Memory B cell (primary cell): ENCODE measurements around the gene TRIM66.
A peak's percentile ranks its signal among the peaks of the same experiment; 100 is the strongest.

Source experiments
- ATAC-seq: fragments of 150-1000 bp; cut with Tn5 transposase; 2 replicates; pipeline ENCODE4 v1.10.0; 2021; ENCODE audit warnings: low read depth, mild to moderate bottlenecking, moderate library complexity
- DNase-seq, 2 donors: peaks; one replicate each; pipeline ENCODE4 v3.0.0; 2022; ENCODE audit warnings: low spot score in 2 of 2
- H3K27ac Mint-ChIP-seq: one replicate; pipeline ENCODE4 v1.8.0; 2022; ENCODE audit warnings: mild to moderate bottlenecking, moderate library complexity, mixed read lengths
- H3K27me3 Mint-ChIP-seq: one replicate; pipeline ENCODE4 v1.8.0; 2022; ENCODE audit warnings: mixed read lengths
- H3K36me3 Mint-ChIP-seq: one replicate; pipeline ENCODE4 v1.8.0; 2022; ENCODE audit warnings: mild to moderate bottlenecking, mixed read lengths
- H3K4me1 Mint-ChIP-seq: one replicate; pipeline ENCODE4 v1.8.0; 2022; ENCODE audit warnings: mixed read lengths
- H3K4me3 Mint-ChIP-seq: one replicate; pipeline ENCODE4 v1.8.0; 2022; ENCODE audit warnings: mild to moderate bottlenecking, moderate library complexity, mixed read lengths
- H3K9me3 Mint-ChIP-seq: one replicate; pipeline ENCODE4 v1.8.0; 2022; ENCODE audit warnings: mixed read lengths

The TRIM66 gene

GRCh38 chr11:8720868-8721608 is 38.6 kb upstream of the TRIM66 start:
- no peak for ATAC-seq
- H3K27me3 Mint-ChIP-seq = peaks cover 4% of the 10 kb centered on the region
- H3K27ac Mint-ChIP-seq = no peak overlapping the region
- DNase-seq = no peak
- no peaks in the 10 kb centered on the region for H3K9me3 Mint-ChIP-seq
- H3K4me1 Mint-ChIP-seq = peaks cover 16% of the 10 kb centered on the region
- no peaks in the 10 kb centered on the region for H3K36me3 Mint-ChIP-seq
- no peak overlapping the region for H3K4me3 Mint-ChIP-seq

- no peak for ATAC-seq
- H3K27ac Mint-ChIP-seq = no peak overlapping the region
- no peaks in the 10 kb centered on the region for H3K36me3 Mint-ChIP-seq
- peaks cover 16% of the 10 kb centered on the region for H3K4me1 Mint-ChIP-seq
- no peaks in the 10 kb centered on the region for H3K9me3 Mint-ChIP-seq
- H3K4me3 Mint-ChIP-seq = no peak overlapping the region
- peaks cover 4% of the 10 kb centered on the region for H3K27me3 Mint-ChIP-seq
- DNase-seq = no peak
These were observed 37.9 kb upstream of the TRIM66 start for GRCh38 chr11:8720352-8720751.

GRCh38 chr11:8719721-8720120 is 37.3 kb upstream of the TRIM66 start:
- H3K4me1 Mint-ChIP-seq = peaks cover 16% of the 10 kb centered on the region
- ATAC-seq (no peak), DNase-seq (no peak)
- no peak overlapping the region for H3K27ac Mint-ChIP-seq
- peaks cover 4% of the 10 kb centered on the region for H3K27me3 Mint-ChIP-seq
- H3K36me3 Mint-ChIP-seq = no peaks in the 10 kb centered on the region
- no peak overlapping the region for H3K4me3 Mint-ChIP-seq
- H3K9me3 Mint-ChIP-seq = no peaks in the 10 kb centered on the region

DNA sequence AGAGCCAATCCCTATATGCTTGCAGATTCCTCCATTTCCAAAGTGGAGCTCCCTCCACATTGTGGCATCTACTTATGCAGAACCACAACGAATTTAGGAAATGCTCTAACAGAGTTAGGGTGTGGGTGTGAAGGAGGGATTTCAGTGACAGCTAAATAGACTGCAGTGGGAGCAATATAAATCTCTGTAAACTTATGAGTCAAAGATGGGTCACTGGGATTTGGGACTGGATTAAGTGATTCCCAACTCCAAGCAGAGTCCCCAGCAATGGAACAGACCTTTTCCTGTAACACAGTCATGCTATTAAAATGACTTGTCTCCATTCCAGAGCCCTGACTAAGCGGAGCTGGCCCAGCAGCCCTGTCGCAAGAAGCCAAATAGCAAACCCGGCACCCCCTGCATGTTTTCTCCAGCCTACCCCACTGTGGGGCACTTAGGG is 36.8 kb upstream of the TRIM66 start:
- ATAC-seq (no peak), DNase-seq (no peak)
- Mint-ChIP-seq H3K27ac (no peak overlapping the region), H3K27me3 (peaks cover 4% of the 10 kb centered on the region), H3K9me3 (no peaks in the 10 kb centered on the region), H3K4me1 (peaks cover 16% of the 10 kb centered on the region), H3K36me3 (no peaks in the 10 kb centered on the region), H3K4me3 (no peak overlapping the region)

DNA sequence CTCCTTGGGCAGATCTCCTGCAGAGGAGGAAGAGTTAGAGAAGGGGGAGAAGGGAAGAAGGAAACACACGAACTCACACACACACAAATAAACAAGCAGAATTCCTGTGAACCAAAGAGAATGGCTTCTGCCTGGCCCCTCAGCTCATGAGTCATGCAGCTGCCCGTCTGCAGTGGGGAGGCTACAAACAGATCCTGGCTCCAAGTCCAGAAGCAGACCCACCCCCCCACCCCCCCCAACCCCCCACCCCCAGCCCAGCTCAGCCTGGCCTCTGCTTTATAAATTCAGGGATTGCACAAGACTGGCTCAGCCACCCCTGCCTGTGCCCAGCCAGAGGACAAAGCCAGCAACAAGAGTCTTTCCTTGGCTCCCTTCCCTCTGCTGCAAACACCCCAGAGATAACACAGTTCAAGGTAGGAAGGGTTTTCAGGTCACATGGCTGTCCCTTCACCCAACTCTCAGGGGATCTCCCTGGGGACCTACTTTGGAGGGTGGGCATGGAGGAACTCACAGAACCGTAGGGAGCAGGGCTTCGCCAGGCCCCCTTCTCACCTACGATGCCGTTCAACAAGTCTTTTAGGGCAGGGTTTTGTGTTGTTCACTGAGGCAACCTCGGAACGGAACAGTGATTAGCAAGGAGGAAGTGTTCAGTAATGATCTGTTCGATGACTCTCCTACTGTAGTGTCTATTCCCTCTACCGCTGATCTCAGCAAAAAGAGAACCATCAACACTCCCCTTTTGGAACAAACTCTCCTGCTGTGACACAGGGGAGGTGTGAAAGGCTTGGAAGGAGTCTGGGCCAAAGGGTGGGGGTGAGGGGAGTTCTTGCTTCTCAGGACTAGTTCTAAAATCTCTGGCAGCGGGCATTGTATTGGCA is 35.6 kb upstream of the TRIM66 start:
- no peaks in the 10 kb centered on the region for H3K36me3 Mint-ChIP-seq
- peaks cover 4% of the 10 kb centered on the region for H3K27me3 Mint-ChIP-seq
- peak in 1 of 2 donors; percentile 19 for DNase-seq
- peak overlapping the region; percentile 84 for H3K4me3 Mint-ChIP-seq
- no peaks in the 10 kb centered on the region for H3K9me3 Mint-ChIP-seq
- ATAC-seq = peak; percentile 96
- peak overlapping the region; percentile 86 for H3K27ac Mint-ChIP-seq
- peaks cover 16% of the 10 kb centered on the region for H3K4me1 Mint-ChIP-seq

DNA sequence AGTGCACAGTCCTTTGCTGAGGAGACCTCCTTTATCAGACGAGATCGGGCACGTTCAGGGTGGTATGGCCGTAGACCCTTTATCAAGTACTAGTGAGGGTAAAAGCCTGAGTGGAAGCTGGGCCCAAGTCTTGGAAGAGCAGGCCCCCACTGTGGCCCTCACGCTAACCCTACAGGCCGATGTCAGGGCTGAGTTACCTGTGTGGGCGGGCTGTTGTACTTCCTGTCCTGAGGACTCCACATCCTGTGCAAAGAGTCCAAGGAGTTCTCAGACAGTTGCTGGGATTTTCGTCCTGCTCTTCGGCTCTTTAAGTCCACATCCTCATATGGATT is 35.0 kb upstream of the TRIM66 start:
- Mint-ChIP-seq H3K4me3 (peak overlapping the region; percentile 59), H3K36me3 (no peaks in the 10 kb centered on the region), H3K4me1 (peaks cover 16% of the 10 kb centered on the region), H3K27ac (peak overlapping the region; percentile 38), H3K27me3 (peaks cover 4% of the 10 kb centered on the region), H3K9me3 (no peaks in the 10 kb centered on the region)
- DNase-seq = no peak
- no peak for ATAC-seq

DNA sequence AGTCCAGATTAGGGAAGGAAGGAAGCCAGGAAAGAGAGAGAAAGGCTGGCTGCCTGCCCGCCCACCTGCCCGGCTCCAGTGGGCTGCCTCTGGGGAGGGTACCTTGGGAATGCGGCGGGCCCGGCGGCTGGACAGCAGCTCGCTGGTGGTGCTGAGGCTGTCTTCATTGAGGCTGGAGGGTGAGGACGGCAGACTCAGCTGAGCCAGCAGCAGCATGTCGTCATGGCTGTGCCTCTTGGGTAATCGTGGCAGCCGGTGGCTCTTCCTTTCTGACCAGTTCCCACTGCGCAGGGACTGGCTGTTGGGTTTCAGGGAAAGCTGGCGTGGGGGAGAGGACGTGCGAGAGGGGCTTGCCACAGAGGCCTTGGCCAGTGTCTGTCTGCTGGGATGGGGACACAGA is 33.0 kb upstream of the TRIM66 start:
- no peaks in the 10 kb centered on the region for H3K9me3 Mint-ChIP-seq
- H3K36me3 Mint-ChIP-seq = no peaks in the 10 kb centered on the region
- no peak overlapping the region for H3K4me3 Mint-ChIP-seq
- no peak overlapping the region for H3K27ac Mint-ChIP-seq
- DNase-seq (no peak), ATAC-seq (no peak)
- H3K27me3 Mint-ChIP-seq = no peaks in the 10 kb centered on the region
- peaks cover 16% of the 10 kb centered on the region for H3K4me1 Mint-ChIP-seq

DNA sequence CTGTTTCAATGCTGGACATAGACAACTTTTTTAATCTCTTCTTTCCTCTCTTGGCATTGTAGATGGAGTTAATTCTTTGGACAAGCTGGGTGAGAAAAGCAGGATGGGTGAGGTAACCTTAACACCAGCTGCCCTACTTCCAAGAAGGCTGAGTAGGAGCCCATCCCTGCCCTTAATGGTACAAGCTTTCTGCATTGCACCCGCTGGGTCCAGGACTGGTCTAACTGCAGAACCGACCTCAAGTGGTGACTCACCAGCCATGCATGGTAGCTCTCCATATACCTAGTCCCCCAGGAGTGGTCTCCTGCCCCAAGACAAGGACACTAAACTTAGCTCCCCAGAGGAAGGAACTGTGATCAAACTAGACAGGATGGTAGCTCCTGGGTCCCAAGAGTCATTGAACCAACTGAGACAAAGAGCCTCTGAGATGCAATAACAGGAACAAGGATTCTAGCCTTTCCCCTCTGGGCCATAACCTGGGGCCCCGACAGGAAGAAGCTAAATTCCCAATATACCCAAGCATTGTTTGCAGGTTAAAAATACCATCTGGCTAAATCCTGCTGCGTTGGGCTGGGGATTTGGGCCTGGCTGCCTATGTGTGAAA is 32.3 kb upstream of the TRIM66 start:
- no peak for DNase-seq
- H3K27ac Mint-ChIP-seq = no peak overlapping the region
- no peaks in the 10 kb centered on the region for H3K27me3 Mint-ChIP-seq
- H3K4me1 Mint-ChIP-seq = peaks cover 16% of the 10 kb centered on the region
- H3K4me3 Mint-ChIP-seq = no peak overlapping the region
- ATAC-seq = no peak
- H3K9me3 Mint-ChIP-seq = no peaks in the 10 kb centered on the region
- H3K36me3 Mint-ChIP-seq = no peaks in the 10 kb centered on the region

- ATAC-seq = no peak
- Mint-ChIP-seq H3K27me3 (no peaks in the 10 kb centered on the region), H3K9me3 (no peaks in the 10 kb centered on the region), H3K27ac (no peak overlapping the region), H3K4me3 (no peak overlapping the region), H3K4me1 (peaks cover 15% of the 10 kb centered on the region), H3K36me3 (no peaks in the 10 kb centered on the region)
- no peak for DNase-seq
These were observed 31.4 kb upstream of the TRIM66 start for GRCh38 chr11:8713760-8714454.

DNA sequence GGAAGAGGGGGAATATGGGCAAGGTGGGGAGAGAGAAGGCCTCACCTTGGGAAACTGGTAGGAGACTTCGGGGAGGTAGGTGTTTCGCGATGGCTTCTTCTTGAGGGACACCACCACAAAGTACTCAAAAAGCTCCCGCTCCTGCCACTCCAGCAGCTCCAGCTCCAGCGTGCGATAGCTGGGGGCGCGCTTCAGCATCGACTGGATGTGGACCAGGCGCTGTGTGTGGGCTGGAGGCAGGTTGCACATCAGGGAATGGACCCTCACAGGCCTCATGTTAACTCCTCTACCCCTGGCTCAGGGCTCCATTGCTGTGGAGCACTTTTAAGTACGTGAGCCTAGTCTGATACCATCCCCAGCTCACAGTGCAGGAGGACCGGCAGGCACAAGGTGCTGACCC is 30.0 kb upstream of the TRIM66 start:
- Mint-ChIP-seq H3K36me3 (no peaks in the 10 kb centered on the region), H3K27ac (no peak overlapping the region), H3K9me3 (no peaks in the 10 kb centered on the region), H3K4me1 (peaks cover 5% of the 10 kb centered on the region), H3K27me3 (no peaks in the 10 kb centered on the region), H3K4me3 (no peak overlapping the region)
- DNase-seq (no peak), ATAC-seq (no peak)

DNA sequence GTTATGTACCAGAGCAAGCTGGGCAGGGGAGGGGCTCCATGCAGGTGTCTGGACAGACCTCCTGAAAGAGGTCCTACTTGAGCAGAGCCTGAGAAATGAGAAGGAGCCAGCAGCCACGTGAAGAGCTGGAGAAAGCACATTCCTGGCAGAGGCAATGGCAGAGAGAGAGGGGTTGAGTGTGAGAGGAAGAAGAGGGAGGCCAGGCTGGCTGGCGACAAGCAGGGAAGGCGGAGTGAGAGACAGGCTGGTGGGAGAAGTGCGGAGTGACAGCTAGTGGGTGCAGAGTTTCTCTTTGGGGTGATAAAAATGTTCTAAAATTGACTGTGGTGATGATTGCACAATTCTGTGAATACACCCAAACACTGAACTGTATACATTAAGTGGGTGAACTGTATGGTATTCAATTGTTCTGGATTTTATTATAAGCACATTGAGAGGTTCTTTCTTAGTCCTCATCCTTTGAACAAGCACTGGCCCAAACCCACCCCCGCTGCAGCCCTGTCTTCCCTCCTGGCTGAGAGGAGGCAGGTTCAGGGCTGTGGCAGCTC is 29.5 kb upstream of the TRIM66 start:
- Mint-ChIP-seq H3K4me3 (no peak overlapping the region), H3K9me3 (no peaks in the 10 kb centered on the region), H3K36me3 (no peaks in the 10 kb centered on the region), H3K27me3 (no peaks in the 10 kb centered on the region), H3K27ac (no peak overlapping the region), H3K4me1 (no peaks in the 10 kb centered on the region)
- ATAC-seq (no peak), DNase-seq (no peak)

- peaks cover 4% of the 10 kb centered on the region for H3K36me3 Mint-ChIP-seq
- ATAC-seq (no peak), DNase-seq (no peak)
- peaks cover 3% of the 10 kb centered on the region for H3K4me1 Mint-ChIP-seq
- peaks cover 4% of the 10 kb centered on the region for H3K27me3 Mint-ChIP-seq
- H3K4me3 Mint-ChIP-seq = no peak overlapping the region
- no peak overlapping the region for H3K27ac Mint-ChIP-seq
- H3K9me3 Mint-ChIP-seq = no peaks in the 10 kb centered on the region
These were observed 27.3 kb upstream of the TRIM66 start for GRCh38 chr11:8709777-8710176.

DNA sequence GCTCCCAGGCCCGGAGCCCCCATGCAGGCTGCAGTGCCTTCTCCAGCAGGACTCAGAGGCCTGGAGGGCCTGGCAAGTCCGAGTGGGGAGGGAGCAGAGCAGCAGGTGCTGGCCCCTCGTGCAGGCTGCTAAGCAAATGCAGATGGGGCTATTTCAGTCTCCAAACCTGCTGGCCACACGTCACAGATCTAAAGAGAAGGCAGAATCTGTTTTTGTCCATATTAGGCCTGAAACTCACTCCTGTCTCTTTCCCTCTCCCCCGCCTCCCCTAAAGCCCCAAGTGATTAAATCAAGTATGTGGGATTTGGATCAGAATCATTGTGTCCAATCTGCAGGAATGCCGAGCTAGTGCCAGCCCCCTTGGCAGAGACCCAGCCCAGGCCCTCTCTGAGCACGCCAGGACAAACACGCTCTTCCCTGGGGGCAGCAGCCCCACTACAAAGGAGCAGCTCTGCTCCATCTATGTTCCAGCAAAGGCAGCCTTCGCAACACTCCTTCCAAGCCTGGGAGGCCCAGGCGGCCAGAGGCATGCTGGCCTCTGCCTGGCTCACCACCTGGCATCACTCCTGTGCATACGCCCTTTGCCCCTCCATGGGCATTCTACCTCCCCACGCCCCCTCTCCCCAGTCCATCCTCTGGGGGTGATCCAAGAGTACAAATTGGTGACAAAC is 26.7 kb upstream of the TRIM66 start:
- ATAC-seq = no peak
- H3K4me1 Mint-ChIP-seq = peaks cover 3% of the 10 kb centered on the region
- H3K4me3 Mint-ChIP-seq = no peak overlapping the region

More for the DNA sequence above, 26.7 kb upstream of the TRIM66 start:
- peaks cover 4% of the 10 kb centered on the region for H3K36me3 Mint-ChIP-seq
- DNase-seq = no peak
- H3K27me3 Mint-ChIP-seq = peaks cover 4% of the 10 kb centered on the region
- H3K9me3 Mint-ChIP-seq = no peaks in the 10 kb centered on the region
- H3K27ac Mint-ChIP-seq = no peak overlapping the region
